Endothelial cell of umbilical vein (primary cell): ENCODE measurements around the gene SDK2. TPM values are rescaled to one million over a fixed set of nuclear protein-coding genes. Genes with fewer than 3 reads are reported as not detected.

Experiments used
- BruUV-seq: library from RNA; stranded (reverse); fragments of 400-500 nt; replicated peaks from 2 replicates; lab custom pipeline; 2021; lab: Mats Ljungman, UMichigan
- CTCF ChIA-PET: fragments of 300-600, 350-600 bp; sonication (Branson Sonifier 250); formaldehyde crosslinking; loops from one replicate; lab custom pipeline; 2021; ENCODE audit warnings: antibody characterized with exemption, inconsistent platforms; lab: Charles Lee
- POLR2A ChIA-PET: fragments of 300-600, 350-600 bp; sonication (Branson Sonifier 250); formaldehyde crosslinking; loops from one replicate; lab custom pipeline; 2021; ENCODE audit warnings: antibody characterized with exemption, inconsistent platforms; lab: Charles Lee
- DNase-seq: peaks from one replicate; pipeline ENCODE4 v3.0.0-alpha.2; 2011; ENCODE audit warnings: low read depth, low spot score
- FAIRE-seq: peaks from 2 replicates; lab custom pipeline; 2011; peaks lifted over from hg19 to GRCh38; lab: Jason Lieb, UNC
- H2AFZ ChIP-seq: 2 replicates; pipeline ENCODE4 v1.6.0; 2012; ENCODE audit warnings: low read depth, low read length, control low read depth, inconsistent platforms
- H3K27ac ChIP-seq: 2 replicates; pipeline ENCODE4 v1.5.1; 2011; ENCODE audit warnings: low read depth, mild to moderate bottlenecking, control low read depth, low read length, moderate library complexity; ENCODE audit not compliant: insufficient read depth
- H3K27me3 ChIP-seq, 2 experiments: 2 replicates each; pipeline versions ENCODE4 v1.6.0 to v1.6.1; 2011; ENCODE audit warnings: low read length in 2 of 2, mixed read lengths in 1 of 2; ENCODE audit not compliant: control insufficient read depth in 2 of 2, insufficient read depth in 2 of 2
- H3K36me3 ChIP-seq, 2 experiments: 2 replicates in 1 of 2; 3 replicates in 1 of 2; pipeline ENCODE4 v1.5.1; 2011; ENCODE audit warnings: low read length in 2 of 2, mild to moderate bottlenecking in 1 of 2, moderate library complexity in 1 of 2; ENCODE audit not compliant: control insufficient read depth in 2 of 2, insufficient read depth in 2 of 2; ENCODE audit errors: extremely low read depth in 1 of 2
- H3K4me1 ChIP-seq: 3 replicates; pipeline ENCODE4 v1.5.1; 2011; ENCODE audit warnings: mild to moderate bottlenecking, low read length; ENCODE audit not compliant: control insufficient read depth, insufficient read depth; ENCODE audit errors: extremely low read depth
- H3K4me2 ChIP-seq: 2 replicates; pipeline ENCODE4 v1.6.1; 2011; ENCODE audit warnings: low read length, control low read depth, mixed read lengths; ENCODE audit not compliant: insufficient read depth
- H3K4me3 ChIP-seq, 3 experiments: fragments of 200-600 bp in 1 of 3; sonication (generic), shearing (Covaris generic) in 1 of 3; replicated peaks in 1 of 3; 2 replicates each; pipeline ENCODE4 v1.5.1; 2011 to 2016; ENCODE audit warnings: control low read depth in 3 of 3, low read length in 3 of 3, mild to moderate bottlenecking in 2 of 3, inconsistent platforms in 1 of 3, low read depth in 1 of 3, moderate library complexity in 1 of 3; ENCODE audit not compliant: insufficient read depth in 1 of 3
- H3K79me2 ChIP-seq: 2 replicates; pipeline ENCODE4 v1.6.0; 2012; ENCODE audit warnings: low read length, inconsistent platforms; ENCODE audit not compliant: control insufficient read depth, insufficient read depth
- H3K9ac ChIP-seq: replicated peaks from 2 replicates; pipeline ENCODE3; 2011; ENCODE audit warnings: low read length, control low read depth; ENCODE audit not compliant: insufficient read depth; ENCODE audit errors: extremely low read depth
- H3K9me1 ChIP-seq: replicated peaks from 3 replicates; pipeline ENCODE4 v1.6.0; 2011; ENCODE audit warnings: mild to moderate bottlenecking, low read length; ENCODE audit not compliant: control insufficient read depth, insufficient read depth; ENCODE audit errors: extremely low read depth
- H3K9me3 ChIP-seq: replicated peaks from 2 replicates; pipeline ENCODE4 v1.5.1; 2012; ENCODE audit warnings: low read length, inconsistent platforms; ENCODE audit not compliant: control insufficient read depth, insufficient read depth
- H4K20me1 ChIP-seq: replicated peaks from 2 replicates; pipeline ENCODE3; 2011; ENCODE audit warnings: mild to moderate bottlenecking, low read length; ENCODE audit not compliant: control insufficient read depth, insufficient read depth; ENCODE audit errors: extremely low read depth
- CTCF ChIP-seq, 2 donors: IDR thresholded peaks; 1 replicate in 1 of 2; 2 replicates in 1 of 2; pipeline ENCODE4 v1.5.1; 2011; ENCODE audit warnings: low read length in 2 of 2, mild to moderate bottlenecking in 2 of 2, moderate library complexity in 2 of 2, control low read depth in 1 of 2, inconsistent platforms in 1 of 2, low read depth in 1 of 2; ENCODE audit not compliant: insufficient read depth in 1 of 2; ENCODE audit errors: extremely low read depth in 1 of 2
- EZH2 ChIP-seq: IDR thresholded peaks from 2 replicates; pipeline ENCODE4 v1.6.1; 2012; ENCODE audit warnings: borderline replicate concordance, low read depth, mild to moderate bottlenecking, moderate library complexity, low read length, inconsistent platforms; ENCODE audit not compliant: severe bottlenecking
- FOS ChIP-seq: IDR thresholded peaks from 2 replicates; pipeline ENCODE4 v1.6.1; 2011; ENCODE audit warnings: mild to moderate bottlenecking, low read length, moderate library complexity, borderline replicate concordance; ENCODE audit not compliant: insufficient read depth
- GATA2 ChIP-seq: IDR thresholded peaks from 2 replicates; pipeline ENCODE4 v1.7.0; 2011; ENCODE audit warnings: low read depth, mild to moderate bottlenecking, moderate library complexity, mixed read lengths, low read length; ENCODE audit not compliant: insufficient read length, insufficient read depth
- JUN ChIP-seq: IDR thresholded peaks from 2 replicates; pipeline ENCODE4 v1.6.1; 2011; ENCODE audit warnings: borderline replicate concordance, low read depth; ENCODE audit not compliant: insufficient read length, insufficient read depth
- MAX ChIP-seq: IDR thresholded peaks from 2 replicates; pipeline ENCODE4 v1.6.1; 2011; ENCODE audit not compliant: insufficient read depth, insufficient read length
- MYC ChIP-seq: IDR thresholded peaks from one replicate; pipeline ENCODE4 v1.6.1; 2011; ENCODE audit warnings: mild to moderate bottlenecking, low read depth, low read length
- POLR2A ChIP-seq: IDR thresholded peaks from 2 replicates; pipeline ENCODE4 v1.6.1; 2012; ENCODE audit warnings: low read depth, mild to moderate bottlenecking, control low read depth, low read length
- POLR2AphosphoS5 ChIP-seq: IDR thresholded peaks from 2 replicates; pipeline ENCODE4 v1.6.1; 2012; ENCODE audit warnings: low read depth, mild to moderate bottlenecking, control low read depth, low read length, moderate library complexity; ENCODE audit not compliant: insufficient read depth
- dilution Hi-C: fragments of 300-500 bp; cut with MboI; formaldehyde crosslinking; loops from one replicate; pipeline ENCODE4 v1.15.0; 2019; ENCODE audit warnings: low sequenced_read_pairs; ENCODE audit not compliant: extremely low pct_ligation_motif_present
- intact Hi-C: fragments of 100-400 bp; cut with micrococcal nuclease; formaldehyde crosslinking; loops from one replicate; pipeline ENCODE4 v1.10.0; 2022
- polyA plus RNA-seq, 4 experiments: library from polyadenylated mRNA; depleted of rRNA in 3 of 4; stranded (reverse) in 3 of 4; unstranded in 1 of 4; fragments of >200 nt; gene quantifications; 2 replicates each; pipeline versions ENCODE4 v1.2.1 to v1.2.3, GENCODE V29; 2011 to 2012; ENCODE audit warnings: missing spikeins in 1 of 4
- total RNA-seq: library from RNA; stranded (reverse); gene quantifications from 2 replicates; pipeline ENCODE4 v1.2.3, GENCODE V29; 2021

The SDK2 gene
- total and polyA plus RNA-seq, 2 donors (not counting 3 experiments of a cell fraction or from before 2014, with no cell fraction given): not detected

GRCh38 chr17:73444021-73444420 is 200.2 kb downstream of the SDK2 start:
- no peaks in the 10 kb centered on the region for H3K27me3 ChIP-seq
- no peaks in the 10 kb centered on the region for H3K9me1 ChIP-seq
- dilution Hi-C loops (no loop called here), intact Hi-C loops (no loop called here)
- no peaks in the 10 kb centered on the region for H3K4me1 ChIP-seq
- no peaks in the 10 kb centered on the region for H3K36me3 ChIP-seq
- no peak overlapping the region for H3K9ac ChIP-seq
- H3K27ac ChIP-seq: no peak overlapping the region
- FAIRE-seq (no peak), DNase-seq (no peak)
- no peaks in the 10 kb centered on the region for H3K9me3 ChIP-seq
- ChIA-PET CTCF (no interaction called here), POLR2A (no interaction called here)
- no peak for TF ChIP-seq JUN
- no peak for TF ChIP-seq GATA2
- no peak for TF ChIP-seq CTCF (IDR thresholded peaks at IDR 0.05; ENCODE audit: extremely low read depth in 1 of 2, insufficient read depth in 1 of 2, low read depth in 1 of 2, low read length in 2 of 2)
- TF ChIP-seq POLR2A: no peak
- TF ChIP-seq POLR2AphosphoS5: no peak
- TF ChIP-seq MAX: no peak
- no peak for TF ChIP-seq MYC
- no peak for TF ChIP-seq FOS
- TF ChIP-seq EZH2: no peak
- no peak overlapping the region for H2AFZ ChIP-seq
- H3K4me3 ChIP-seq: no peak overlapping the region
- H4K20me1 ChIP-seq: no peaks in the 10 kb centered on the region
- BruUV-seq: no TSS peak
- no peak overlapping the region for H3K4me2 ChIP-seq
- no peaks in the 10 kb centered on the region for H3K79me2 ChIP-seq
